Renal cortical epithelial cell (primary cell): Measurements from ENCODE around the gene IER3. TPM values are rescaled to one million over a fixed set of nuclear protein-coding genes. Genes with fewer than 3 reads are reported as not detected.

Source experiments
- DNase-seq: peaks from one replicate; pipeline ENCODE4 v3.0.0-alpha.2; 2011; ENCODE audit warnings: low read depth
- total RNA-seq: library from RNA; depleted of rRNA; stranded (reverse); fragments of >200 nt; gene quantifications from 2 replicates; pipeline ENCODE4 v1.2.3, GENCODE V29; 2014

IER3 gene
- total RNA-seq, 1 donor from 2014 or later: 56.6 TPM

DNA sequence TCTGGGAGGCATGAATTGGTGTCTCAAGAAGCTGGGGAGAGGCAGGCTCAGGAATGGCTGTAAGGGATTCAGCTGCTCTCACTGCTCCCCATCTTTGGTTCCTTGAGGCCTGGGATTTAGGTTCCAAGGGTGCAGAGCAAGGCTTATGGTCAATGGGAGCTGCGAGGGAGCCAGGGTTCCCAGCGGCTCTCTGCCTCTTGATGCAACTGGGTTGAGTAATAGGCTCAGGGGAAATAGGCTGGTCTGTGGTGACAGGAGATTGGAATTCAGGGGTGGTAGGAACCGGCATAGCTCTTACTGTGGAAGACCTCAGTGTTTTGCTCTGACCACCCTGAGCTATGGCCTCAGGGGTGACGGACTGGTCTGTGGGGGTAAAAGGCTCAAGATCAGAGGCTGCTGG is 40.5 kb downstream of the IER3 start:
- no peak for DNase-seq

GRCh38 chr6:30703011-30703410 is 41.3 kb downstream of the IER3 start:
- no peak for DNase-seq

GRCh38 chr6:30700340-30700739 is 44.0 kb downstream of the IER3 start:
- peak; percentile 60 for DNase-seq

DNA sequence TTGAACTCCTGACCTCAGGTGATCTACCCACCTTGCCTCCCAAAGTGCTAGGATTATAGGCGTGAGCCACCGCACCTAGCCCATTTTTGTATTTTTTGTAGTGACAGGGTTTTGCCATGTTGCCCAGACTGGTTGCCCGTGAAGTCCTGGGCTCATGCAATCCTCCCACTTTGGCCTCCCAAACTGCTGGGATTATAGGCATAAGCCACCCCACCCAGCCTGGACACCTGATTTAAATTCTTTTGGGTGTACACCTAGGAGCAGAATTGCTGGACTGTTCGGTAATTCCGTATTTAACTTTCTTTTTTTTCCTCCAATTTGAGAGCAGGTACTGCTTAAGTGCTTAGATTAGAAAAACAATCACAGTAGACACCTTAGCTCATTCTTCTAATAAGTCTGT is 47.9 kb downstream of the IER3 start:
- no peak for DNase-seq

Other genes starting within 250 kb of the IER3 start
- gene GNL1, start 188.1 kb downstream of the IER3 start, total RNA-seq: 32.2 and 49.8 TPM in 2 replicates
- gene PRR3, start 187.3 kb downstream of the IER3 start, total RNA-seq: 2.3 and 3.9 TPM in 2 replicates
- 40.1 and 77.8 TPM in 2 replicates for gene ABCF1, start 173.1 kb downstream of the IER3 start, total RNA-seq
- gene PPP1R10, start 127.3 kb downstream of the IER3 start, total RNA-seq: 6.1 and 30.3 TPM in 2 replicates
- gene MRPS18B, start 126.7 kb downstream of the IER3 start, total RNA-seq: 31.0 and 60.4 TPM in 2 replicates
- gene ATAT1, start 117.7 kb downstream of the IER3 start, total RNA-seq: 7.6 and 7.8 TPM in 2 replicates
- 6.9 and 7.3 TPM in 2 replicates for gene C6orf136, start 97.4 kb downstream of the IER3 start, total RNA-seq
- 40.2 and 41.7 TPM in 2 replicates for gene DHX16, start 71.5 kb downstream of the IER3 start, total RNA-seq
- 27.5 and 38.7 TPM in 2 replicates for gene PPP1R18, start 57.9 kb downstream of the IER3 start, total RNA-seq
- 0.69 and 1.7 TPM in 2 replicates for gene NRM, start 53.6 kb downstream of the IER3 start, total RNA-seq
- gene MDC1, start 27.3 kb downstream of the IER3 start, total RNA-seq: 6.4 and 10.2 TPM in 2 replicates
- 312 and 597 TPM in 2 replicates for gene TUBB, start 24.2 kb downstream of the IER3 start, total RNA-seq
- gene FLOT1, start 1.9 kb downstream of the IER3 start, total RNA-seq: 19.4 and 100 TPM in 2 replicates
- 165 and 197 TPM in 2 replicates for gene DDR1, start 140.0 kb upstream of the IER3 start, total RNA-seq
- 17.2 and 24.2 TPM in 2 replicates for gene GTF2H4, start 163.7 kb upstream of the IER3 start, total RNA-seq
- gene VARS2, start 169.7 kb upstream of the IER3 start, total RNA-seq: 47.5 and 144 TPM in 2 replicates
- 1.9 TPM in 1 of 2 replicates, not detected in the other for gene SFTA2, start 187.6 kb upstream of the IER3 start, total RNA-seq
- 0.17 TPM in 1 of 2 replicates, not detected in the other for gene MUCL3, start 196.4 kb upstream of the IER3 start, total RNA-seq
- gene MUC21, start 239.2 kb upstream of the IER3 start, total RNA-seq: not detected in 2 replicates